ENCODE data around the gene ZNF805. TPM values are rescaled to one million over a fixed set of nuclear protein-coding genes. Genes with fewer than 3 reads are reported as not detected.

ZNF805 gene
- total and polyA plus RNA-seq, 11 donors = 0.80 to 15.3 (median 10.2) TPM

DNA sequence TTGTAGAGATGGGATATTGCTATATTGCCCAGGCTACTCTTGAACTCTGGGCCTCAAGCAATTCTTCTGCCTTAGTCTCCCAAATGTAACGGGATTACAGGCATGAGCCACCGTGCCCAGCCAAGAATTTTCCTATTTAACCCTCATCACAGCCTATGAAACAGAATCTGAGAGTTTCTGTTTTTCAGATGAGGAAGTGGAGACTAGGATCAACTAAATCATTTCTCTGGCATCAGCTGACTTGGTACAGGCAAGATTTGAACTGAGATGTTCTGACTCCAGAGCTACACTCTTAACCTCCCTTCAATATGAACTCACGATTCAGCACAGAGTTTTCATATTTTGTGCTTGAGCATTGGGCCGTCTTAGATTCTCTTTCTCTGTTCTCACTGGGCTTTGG, 47.9 kb downstream of the ZNF805 start:
- Histone ChIP-seq H3K27ac (no peak overlapping the region), H3K4me1 (peaks cover 0 to 28% (median 8%) of the 10 kb centered on the region in 12 donors), H3K4me3 (no peak overlapping the region), H3K36me3 (peaks cover 14 to 100% (median 99%) of the 10 kb centered on the region in 9 donors), H3K27me3 (no peaks in the 10 kb centered on the region), H3K9me3 (peaks cover 0 to 32% (median 3%) of the 10 kb centered on the region in 12 donors)
- 81 to 94% (median 88%) methylated on average over 4 of the region's 4 CpGs for WGBS, 4 donors
- ATAC-seq (no peak), DNase-seq (no peak)
- TF ChIP-seq POLR2A (IDR thresholded peaks at IDR 0.05) = no peak
- TF ChIP-seq, protein P1, sequence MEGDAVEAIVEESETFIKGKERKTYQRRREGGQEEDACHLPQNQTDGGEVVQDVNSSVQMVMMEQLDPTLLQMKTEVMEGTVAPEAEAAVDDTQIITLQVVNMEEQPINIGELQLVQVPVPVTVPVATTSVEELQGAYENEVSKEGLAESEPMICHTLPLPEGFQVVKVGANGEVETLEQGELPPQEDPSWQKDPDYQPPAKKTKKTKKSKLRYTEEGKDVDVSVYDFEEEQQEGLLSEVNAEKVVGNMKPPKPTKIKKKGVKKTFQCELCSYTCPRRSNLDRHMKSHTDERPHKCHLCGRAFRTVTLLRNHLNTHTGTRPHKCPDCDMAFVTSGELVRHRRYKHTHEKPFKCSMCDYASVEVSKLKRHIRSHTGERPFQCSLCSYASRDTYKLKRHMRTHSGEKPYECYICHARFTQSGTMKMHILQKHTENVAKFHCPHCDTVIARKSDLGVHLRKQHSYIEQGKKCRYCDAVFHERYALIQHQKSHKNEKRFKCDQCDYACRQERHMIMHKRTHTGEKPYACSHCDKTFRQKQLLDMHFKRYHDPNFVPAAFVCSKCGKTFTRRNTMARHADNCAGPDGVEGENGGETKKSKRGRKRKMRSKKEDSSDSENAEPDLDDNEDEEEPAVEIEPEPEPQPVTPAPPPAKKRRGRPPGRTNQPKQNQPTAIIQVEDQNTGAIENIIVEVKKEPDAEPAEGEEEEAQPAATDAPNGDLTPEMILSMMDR (IDR thresholded peaks at IDR 0.05) = no peak
- intact Hi-C loops (cut with DNase I) = loop anchor here in 2 of 10 donors (5.0 to 10.0 kb wide), 2 partner anchors 34 to 66 kb away; partner anchors contain the start of genes ZNF304 (in 1 of the 2) and ZNF543 (in 1 of the 2)

DNA sequence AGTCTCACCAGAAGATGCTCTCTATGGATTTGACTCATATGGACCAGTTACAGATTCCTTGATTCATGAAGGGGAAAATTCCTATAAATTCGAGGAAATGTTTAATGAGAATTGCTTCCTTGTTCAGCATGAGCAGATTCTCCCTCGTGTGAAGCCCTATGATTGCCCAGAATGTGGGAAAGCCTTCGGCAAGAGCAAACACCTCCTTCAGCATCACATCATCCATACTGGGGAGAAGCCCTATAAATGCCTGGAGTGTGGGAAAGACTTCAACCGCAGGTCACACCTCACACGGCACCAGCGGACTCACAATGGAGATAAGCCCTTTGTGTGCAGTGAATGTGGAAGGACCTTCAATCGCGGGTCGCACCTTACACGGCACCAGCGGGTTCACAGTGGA, 50.5 kb downstream of the ZNF805 start:
- no peak for ATAC-seq
- peaks cover 0 to 6% (median 0%) of the 10 kb centered on the region in 12 donors for H3K4me1 ChIP-seq
- peaks cover 0 to 54% (median 6%) of the 10 kb centered on the region in 12 donors for H3K9me3 ChIP-seq
- peaks cover 14 to 100% (median 96%) of the 10 kb centered on the region in 9 donors for H3K36me3 ChIP-seq
- no peak overlapping the region for H3K27ac ChIP-seq
- 89 to 97% (median 95%) methylated on average over 11 of the region's 11 CpGs for WGBS, 4 donors
- TF ChIP-seq, protein P1 (IDR thresholded peaks at IDR 0.05) = no peak
- TF ChIP-seq POLR2A (IDR thresholded peaks at IDR 0.05) = no peak
- no peak overlapping the region for H3K4me3 ChIP-seq
- no peak for DNase-seq
- H3K27me3 ChIP-seq = no peaks in the 10 kb centered on the region
- intact Hi-C loops (cut with DNase I) = no loop called here

DNA sequence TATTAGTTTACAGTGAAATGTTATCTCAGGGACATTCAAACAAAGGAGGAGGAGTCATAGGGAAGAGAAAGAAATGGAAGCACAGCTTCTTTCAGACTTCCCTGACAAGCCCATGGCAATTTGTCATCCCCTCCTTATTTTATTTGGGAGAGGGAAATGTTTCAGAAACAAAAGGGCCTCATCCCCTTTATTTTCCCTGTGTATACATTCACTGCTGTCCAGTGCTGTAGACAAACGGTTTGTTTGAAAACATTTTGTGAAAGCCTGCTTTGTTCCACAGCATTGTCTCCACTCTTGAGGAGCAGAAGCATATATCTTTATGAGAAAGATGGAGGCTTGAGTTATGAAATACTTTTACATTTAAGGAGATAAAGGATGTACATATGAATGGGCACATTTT, 52.1 kb downstream of the ZNF805 start:
- DNase-seq (no peak), ATAC-seq (no peak)
- Histone ChIP-seq H3K27me3 (no peaks in the 10 kb centered on the region), H3K4me1 (no peaks in the 10 kb centered on the region), H3K4me3 (no peak overlapping the region), H3K9me3 (peaks cover 0 to 54% (median 6%) of the 10 kb centered on the region in 12 donors), H3K27ac (no peak overlapping the region), H3K36me3 (peaks cover 14 to 99% (median 85%) of the 10 kb centered on the region in 9 donors)
- WGBS, 4 donors = 79 to 85% (median 81%) methylated on average over 1 of the region's 1 CpG
- TF ChIP-seq POLR2A (IDR thresholded peaks at IDR 0.05) = no peak
- TF ChIP-seq, protein P1 (IDR thresholded peaks at IDR 0.05) = no peak
- intact Hi-C loops (cut with DNase I) = no loop called here

DNA sequence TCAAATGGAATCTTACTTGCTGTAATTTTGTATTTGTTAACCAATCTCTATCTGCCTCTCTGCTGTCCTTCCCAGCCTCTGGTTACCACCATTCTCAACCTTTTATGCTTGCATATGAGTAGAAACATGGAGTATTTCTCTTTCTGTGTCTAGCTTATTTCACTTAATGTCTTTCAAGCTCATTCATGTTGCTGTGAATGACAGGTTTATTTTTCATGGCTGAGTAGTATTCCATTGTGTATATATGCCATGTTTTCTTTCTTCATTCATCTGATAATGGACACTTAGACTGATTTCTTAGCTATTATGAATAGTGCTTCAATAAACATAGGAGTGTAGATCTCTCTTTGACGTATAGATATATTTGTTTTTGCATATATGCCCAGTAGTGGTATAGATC, 53.3 kb downstream of the ZNF805 start:
- no peaks in the 10 kb centered on the region for H3K4me1 ChIP-seq
- H3K27me3 ChIP-seq = no peaks in the 10 kb centered on the region
- WGBS, 4 donors = 95 to 100% (median 96%) methylated on average over 1 of the region's 1 CpG
- ATAC-seq (no peak), DNase-seq (no peak)
- intact Hi-C loops (cut with DNase I) = no loop called here
- H3K9me3 ChIP-seq = peaks cover 0 to 54% (median 6%) of the 10 kb centered on the region in 12 donors
- H3K36me3 ChIP-seq = peaks cover 14 to 91% (median 73%) of the 10 kb centered on the region in 9 donors
- H3K27ac ChIP-seq = no peak overlapping the region
- TF ChIP-seq, protein P1 (IDR thresholded peaks at IDR 0.05) = no peak
- no peak for TF ChIP-seq POLR2A (IDR thresholded peaks at IDR 0.05)
- no peak overlapping the region for H3K4me3 ChIP-seq

All from heart left ventricle (tissue), 16 donors.